Activated CD8-positive, alpha-beta memory T cell treated with anti-CD3 and anti-CD28 coated beads, Interleukin-2, amount 50 U/mL, for 4 hours (primary cell): Measurements from ENCODE around the gene MRPS33.
"Not testable (repeated sequence)": the region's sequence is repeated elsewhere in the genome, so short reads cannot be mapped to it uniquely, and the experiment has no call there.

ENCODE experiments used
- DNase-seq: peaks from one replicate; pipeline ENCODE4 v3.0.0-alpha.2; 2020

Gene MRPS33

GRCh38 chr7:141012044-141012685 is 2.6 kb downstream of the MRPS33 start:
- peak; percentile 75 for DNase-seq

GRCh38 chr7:141011443-141011842 is 3.3 kb downstream of the MRPS33 start:
- no peak for DNase-seq

- no peak for DNase-seq
These were observed 11.3 kb downstream of the MRPS33 start for GRCh38 chr7:141003172-141004065.

GRCh38 chr7:141001546-141001945 is 13.2 kb downstream of the MRPS33 start:
- DNase-seq: no peak

DNA sequence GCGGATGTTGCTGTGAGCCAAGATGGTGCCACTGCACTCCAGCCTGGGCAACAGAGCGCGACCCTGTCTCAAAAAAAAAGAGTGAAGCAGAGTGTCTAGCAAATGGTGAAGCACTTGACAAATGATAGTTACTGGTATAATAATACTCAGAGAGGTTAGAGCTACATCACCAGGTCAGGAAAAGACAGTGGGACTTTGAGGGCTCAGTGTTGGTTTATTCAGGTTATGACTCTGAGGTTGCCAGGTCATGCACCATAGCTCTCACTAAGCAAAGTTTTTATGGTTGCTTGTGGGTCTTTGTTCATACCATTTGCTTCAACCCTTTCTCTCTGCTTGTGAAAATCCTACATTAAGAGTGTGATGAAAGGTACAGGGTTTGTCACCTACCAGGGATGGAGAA is 13.6 kb downstream of the MRPS33 start:
- DNase-seq: no peak

- DNase-seq: no peak
These were observed 16.0 kb downstream of the MRPS33 start for GRCh38 chr7:140998715-140999114.

DNA sequence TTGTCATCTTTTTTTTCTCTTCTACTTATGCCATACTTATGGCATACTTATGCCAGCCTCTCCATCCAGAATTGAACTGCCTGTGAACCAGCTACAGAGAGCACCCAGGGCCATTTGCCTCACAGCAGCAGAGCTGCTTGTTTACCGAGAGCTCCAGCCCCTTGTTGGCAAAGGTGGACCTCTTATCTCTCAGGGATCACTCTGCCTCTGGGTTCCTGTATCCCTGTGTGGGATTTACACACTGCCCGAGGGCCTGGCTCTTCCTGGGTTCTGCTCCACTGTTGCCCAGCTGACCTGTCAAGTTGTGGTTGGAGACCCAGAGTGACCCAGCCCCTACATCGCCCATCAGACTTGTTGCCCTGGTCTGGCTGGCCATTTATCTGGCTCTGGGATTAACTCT is 22.3 kb downstream of the MRPS33 start:
- no peak for DNase-seq

- no peak for DNase-seq
These were observed 24.4 kb downstream of the MRPS33 start for GRCh38 chr7:140990193-140990962.

DNA sequence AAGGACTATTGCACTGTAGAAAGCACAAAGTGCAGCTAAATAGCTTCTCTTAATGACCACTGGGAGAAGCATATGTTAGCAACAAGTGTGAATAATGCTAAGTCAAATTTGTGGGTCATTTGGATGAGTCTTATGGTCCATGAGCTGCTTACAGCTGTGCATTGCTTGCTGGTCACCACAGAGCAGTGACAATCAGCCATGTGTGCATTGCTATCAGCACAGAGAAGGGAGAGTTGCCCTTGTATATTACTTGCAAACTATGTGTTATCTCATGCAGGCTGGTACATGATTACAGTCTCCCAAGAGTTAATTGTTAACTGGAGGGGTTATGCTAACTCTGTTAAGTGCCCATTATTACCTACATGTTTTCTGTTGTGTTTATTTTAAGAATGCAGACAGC is 25.7 kb downstream of the MRPS33 start:
- no peak for DNase-seq

DNA sequence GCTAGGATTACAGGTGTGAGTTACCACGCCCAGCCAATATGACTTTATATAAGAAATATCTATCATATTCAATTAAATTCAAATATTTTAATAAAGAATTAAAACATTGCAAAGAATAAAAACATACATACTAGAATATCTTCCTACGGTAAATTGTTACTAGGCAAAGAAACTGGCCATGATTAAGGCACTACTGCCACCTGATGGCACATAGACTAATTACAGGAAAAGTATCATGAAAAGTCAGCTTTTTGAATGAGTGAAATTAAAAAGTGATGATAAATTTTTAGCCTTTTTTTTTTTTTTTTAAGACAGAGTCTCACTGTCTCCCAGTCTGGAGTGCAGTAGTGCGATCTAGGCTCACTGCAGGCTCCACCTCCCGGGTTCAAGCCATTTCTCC is 30.9 kb downstream of the MRPS33 start:
- DNase-seq: no peak

GRCh38 chr7:140982508-140982907 is 32.2 kb downstream of the MRPS33 start:
- DNase-seq: no peak

- no peak for DNase-seq
These were observed 32.8 kb downstream of the MRPS33 start for GRCh38 chr7:140981951-140982350.

GRCh38 chr7:140977741-140978140 is 37.0 kb downstream of the MRPS33 start:
- DNase-seq: no peak

GRCh38 chr7:140972876-140973829 is 41.6 kb downstream of the MRPS33 start:
- no peak for DNase-seq

- DNase-seq: no peak
These were observed 42.4 kb downstream of the MRPS33 start for GRCh38 chr7:140972344-140972743.

- DNase-seq: no peak
These were observed 47.3 kb downstream of the MRPS33 start for GRCh38 chr7:140967438-140967837.

- no peak for DNase-seq
These were observed 48.1 kb downstream of the MRPS33 start for GRCh38 chr7:140966561-140967233.

DNA sequence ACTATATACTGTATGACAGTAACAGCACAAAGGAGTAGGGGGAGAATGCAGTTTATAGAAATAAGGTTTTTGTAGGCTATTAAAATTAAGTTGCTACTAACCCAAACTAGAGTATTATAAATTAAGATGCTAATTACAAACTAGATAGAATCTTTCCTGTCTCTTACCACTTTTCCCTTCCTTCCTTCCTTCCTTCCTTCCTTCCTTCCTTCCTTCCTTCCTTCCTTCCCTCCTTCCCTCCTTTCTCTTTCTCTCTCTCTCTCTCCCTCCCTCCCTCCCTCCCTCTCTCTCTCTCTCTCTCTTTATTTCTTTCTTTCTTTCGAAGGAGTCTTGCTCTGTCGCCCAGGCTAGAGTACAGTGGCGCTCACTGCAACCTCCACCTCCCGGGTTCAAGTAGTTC is 53.6 kb downstream of the MRPS33 start:
- DNase-seq: no peak

DNA sequence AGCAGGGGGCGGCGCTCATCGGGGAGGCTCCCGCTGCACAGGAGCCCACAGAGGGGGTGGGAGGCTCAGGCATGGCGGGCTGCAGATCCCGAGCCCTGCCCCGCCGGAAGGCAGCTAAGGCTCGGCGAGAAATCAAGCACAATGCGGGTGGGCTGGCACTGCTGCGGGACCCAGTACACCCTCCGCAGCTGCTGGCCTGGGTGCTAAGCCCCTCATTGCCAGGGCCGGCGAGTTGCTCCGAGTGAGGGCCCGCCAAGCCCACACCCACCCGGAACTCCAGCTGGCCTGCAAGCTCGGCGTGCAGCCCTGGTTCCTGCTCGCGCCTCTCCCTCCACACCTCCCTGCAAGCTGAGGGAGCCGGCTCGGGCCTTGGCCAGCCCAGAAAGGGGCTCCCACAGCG is 57.8 kb downstream of the MRPS33 start:
- DNase-seq: not testable (repeated sequence)
